ENCODE measurements around the gene RPUSD3. TPM values are rescaled to one million over a fixed set of nuclear protein-coding genes. Genes with fewer than 3 reads are reported as not detected.
"Not testable (repeated sequence)": the region's sequence is repeated elsewhere in the genome, so short reads cannot be mapped to it uniquely, and the experiment has no call there.

The RPUSD3 gene
- total RNA-seq, 1 experiment from 2014 or later = 30.5 TPM

- no peaks in the 10 kb centered on the region for H3K36me3 ChIP-seq
- H3K4me1 ChIP-seq (replicated peaks) = no peaks in the 10 kb centered on the region
- no peak overlapping the region for H3K4me3 ChIP-seq
- no peaks in the 10 kb centered on the region for H3K9me3 ChIP-seq (replicated peaks)
- no peak overlapping the region for H3K27ac ChIP-seq
- no peak for DNase-seq (ENCODE audit: low read depth in 1 of 2, low spot score in 2 of 2)
- H3K27me3 ChIP-seq (replicated peaks) = no peaks in the 10 kb centered on the region
Observed at GRCh38 chr3:9859530-9860025, 15.8 kb upstream of the RPUSD3 start.

GRCh38 chr3:9855594-9855993, 11.8 kb upstream of the RPUSD3 start:
- DNase-seq (ENCODE audit: low read depth in 1 of 2, low spot score in 2 of 2) = no peak
- no peaks in the 10 kb centered on the region for H3K9me3 ChIP-seq (replicated peaks)
- no peak overlapping the region for H3K27ac ChIP-seq
- no peaks in the 10 kb centered on the region for H3K36me3 ChIP-seq
- no peak overlapping the region for H3K4me3 ChIP-seq
- H3K27me3 ChIP-seq (replicated peaks) = no peaks in the 10 kb centered on the region
- no peaks in the 10 kb centered on the region for H3K4me1 ChIP-seq (replicated peaks)

GRCh38 chr3:9854291-9854940, 10.6 kb upstream of the RPUSD3 start:
- H3K4me3 ChIP-seq; H3K9me3 ChIP-seq (replicated peaks); H3K27me3 ChIP-seq (replicated peaks); H3K36me3 ChIP-seq; H3K4me1 ChIP-seq (replicated peaks); H3K27ac ChIP-seq; DNase-seq (ENCODE audit: low read depth in 1 of 2, low spot score in 2 of 2): not testable (repeated sequence)

- no peak for DNase-seq (ENCODE audit: low read depth in 1 of 2, low spot score in 2 of 2)
- Histone ChIP-seq H3K27me3 (replicated peaks) (no peaks in the 10 kb centered on the region), H3K4me3 (no peak overlapping the region), H3K4me1 (replicated peaks) (no peaks in the 10 kb centered on the region), H3K27ac (no peak overlapping the region), H3K36me3 (no peaks in the 10 kb centered on the region), H3K9me3 (replicated peaks) (no peaks in the 10 kb centered on the region)
Observed at GRCh38 chr3:9852528-9852927, 8.7 kb upstream of the RPUSD3 start.

- H3K27me3 ChIP-seq (replicated peaks); H3K27ac ChIP-seq; H3K36me3 ChIP-seq; H3K4me1 ChIP-seq (replicated peaks); H3K9me3 ChIP-seq (replicated peaks); H3K4me3 ChIP-seq; DNase-seq (ENCODE audit: low read depth in 1 of 2, low spot score in 2 of 2): not testable (repeated sequence)
Observed at GRCh38 chr3:9851926-9852325, 8.1 kb upstream of the RPUSD3 start.

GRCh38 chr3:9851383-9851782, 7.6 kb upstream of the RPUSD3 start:
- not testable (repeated sequence) for H3K27ac ChIP-seq; H3K4me1 ChIP-seq (replicated peaks); H3K36me3 ChIP-seq; H3K4me3 ChIP-seq; H3K27me3 ChIP-seq (replicated peaks); DNase-seq (ENCODE audit: low read depth in 1 of 2, low spot score in 2 of 2); H3K9me3 ChIP-seq (replicated peaks)

GRCh38 chr3:9848860-9849259, 5.1 kb upstream of the RPUSD3 start:
- not testable (repeated sequence) for H3K4me3 ChIP-seq; H3K27me3 ChIP-seq (replicated peaks); H3K4me1 ChIP-seq (replicated peaks); H3K27ac ChIP-seq; DNase-seq (ENCODE audit: low read depth in 1 of 2, low spot score in 2 of 2); H3K9me3 ChIP-seq (replicated peaks); H3K36me3 ChIP-seq

GRCh38 chr3:9847870-9848269, 4.1 kb upstream of the RPUSD3 start:
- peaks cover 10% of the 10 kb centered on the region for H3K4me1 ChIP-seq (replicated peaks)
- H3K27ac ChIP-seq; H3K36me3 ChIP-seq; H3K27me3 ChIP-seq (replicated peaks); DNase-seq (ENCODE audit: low read depth in 1 of 2, low spot score in 2 of 2); H3K4me3 ChIP-seq; H3K9me3 ChIP-seq (replicated peaks): not testable (repeated sequence)

- no peak for DNase-seq (ENCODE audit: low read depth in 1 of 2, low spot score in 2 of 2)
- no peak overlapping the region for H3K27ac ChIP-seq
- no peak overlapping the region for H3K4me3 ChIP-seq
- H3K9me3 ChIP-seq (replicated peaks) = no peaks in the 10 kb centered on the region
- H3K27me3 ChIP-seq (replicated peaks) = no peaks in the 10 kb centered on the region
- peaks cover 11% of the 10 kb centered on the region for H3K4me1 ChIP-seq (replicated peaks)
- H3K36me3 ChIP-seq = peaks cover 3% of the 10 kb centered on the region; the same call in 1 of the 2 replicates
Observed at GRCh38 chr3:9846931-9847488, 3.2 kb upstream of the RPUSD3 start.

- Histone ChIP-seq H3K4me1 (replicated peaks) (peaks cover 11% of the 10 kb centered on the region), H3K4me3 (no peak overlapping the region), H3K36me3 (peaks cover 11% of the 10 kb centered on the region), H3K9me3 (replicated peaks) (no peaks in the 10 kb centered on the region), H3K27ac (no peak overlapping the region), H3K27me3 (replicated peaks) (no peaks in the 10 kb centered on the region)
- no peak for DNase-seq (ENCODE audit: low read depth in 1 of 2, low spot score in 2 of 2)
Observed at GRCh38 chr3:9846231-9846630, 2.4 kb upstream of the RPUSD3 start.

GRCh38 chr3:9841015-9841414, 2.8 kb downstream of the RPUSD3 start:
- Histone ChIP-seq H3K4me1 (replicated peaks) (peaks cover 11% of the 10 kb centered on the region), H3K36me3 (peaks cover 29% of the 10 kb centered on the region), H3K9me3 (replicated peaks) (no peaks in the 10 kb centered on the region), H3K27ac (no peak overlapping the region), H3K4me3 (no peak overlapping the region), H3K27me3 (replicated peaks) (no peaks in the 10 kb centered on the region)
- DNase-seq (ENCODE audit: low read depth in 1 of 2, low spot score in 2 of 2) = no peak

GRCh38 chr3:9838856-9839255, 5.0 kb downstream of the RPUSD3 start:
- H3K9me3 ChIP-seq (replicated peaks) = no peaks in the 10 kb centered on the region
- H3K27ac ChIP-seq = no peak overlapping the region
- no peak overlapping the region for H3K4me3 ChIP-seq
- peaks cover 6% of the 10 kb centered on the region; the same call in 1 of the 2 replicates for H3K4me1 ChIP-seq (replicated peaks)
- no peak for DNase-seq (ENCODE audit: low read depth in 1 of 2, low spot score in 2 of 2)
- peaks cover 45% of the 10 kb centered on the region for H3K36me3 ChIP-seq
- H3K27me3 ChIP-seq (replicated peaks) = no peaks in the 10 kb centered on the region

GRCh38 chr3:9837701-9838582, 5.9 kb downstream of the RPUSD3 start:
- DNase-seq (ENCODE audit: low read depth in 1 of 2, low spot score in 2 of 2) = no peak
- H3K4me1 ChIP-seq (replicated peaks) = peaks cover 2% of the 10 kb centered on the region; the same call in 1 of the 2 replicates

More at GRCh38 chr3:9837701-9838582, 5.9 kb downstream of the RPUSD3 start:
- Histone ChIP-seq H3K27ac (no peak overlapping the region), H3K9me3 (replicated peaks) (no peaks in the 10 kb centered on the region), H3K4me3 (no peak overlapping the region), H3K27me3 (replicated peaks) (no peaks in the 10 kb centered on the region), H3K36me3 (peaks cover 45% of the 10 kb centered on the region)

Data from SJSA1 (cell line).